Progenitor cell of endocrine pancreas (in vitro differentiated cells): ENCODE data around the gene LHX8. TPM values are rescaled to one million over a fixed set of nuclear protein-coding genes. Genes with fewer than 3 reads are reported as not detected.

Source experiments
- DNase-seq: peaks from one replicate; pipeline ENCODE4 v3.0.0; 2021; ENCODE audit warnings: low spot score; ENCODE audit not compliant: unreplicated experiment
- H3K27ac Mint-ChIP-seq: 2 replicates; pipeline ENCODE4 v1.8.0; 2021; ENCODE audit warnings: mild to moderate bottlenecking, moderate library complexity, mixed read lengths
- H3K27me3 Mint-ChIP-seq: 2 replicates; pipeline ENCODE4 v1.8.0; 2021; ENCODE audit warnings: mixed read lengths
- H3K36me3 Mint-ChIP-seq: 2 replicates; pipeline ENCODE4 v1.8.0; 2022; ENCODE audit warnings: mixed read lengths; ENCODE audit not compliant: insufficient read depth
- H3K4me1 Mint-ChIP-seq: 2 replicates; pipeline ENCODE4 v1.8.0; 2021; ENCODE audit warnings: low read depth, mixed read lengths
- H3K4me3 Mint-ChIP-seq: 2 replicates; pipeline ENCODE4 v1.8.0; 2021; ENCODE audit warnings: low read depth, mild to moderate bottlenecking, moderate library complexity, mixed read lengths
- H3K9me3 Mint-ChIP-seq: 2 replicates; pipeline ENCODE4 v1.8.0; 2021; ENCODE audit warnings: low read depth, mixed read lengths
- total RNA-seq: library from RNA; stranded (reverse); gene quantifications from 2 replicates; pipeline ENCODE4 v1.2.1, GENCODE V29; 2021
- TF ChIP-seq, protein P1 (sequence below): fragments of 200-600 bp; sonication (generic); IDR thresholded peaks from one replicate; pipeline ENCODE4 v1.5.0; 2021; ENCODE audit warnings: antibody characterized with exemption, mild to moderate bottlenecking; ENCODE audit not compliant: unreplicated experiment

LHX8 gene
- total RNA-seq, 1 donor from 2014 or later: not detected

GRCh38 chr1:75159154-75159553 is 25.0 kb downstream of the LHX8 start:
- TF ChIP-seq, protein P1, sequence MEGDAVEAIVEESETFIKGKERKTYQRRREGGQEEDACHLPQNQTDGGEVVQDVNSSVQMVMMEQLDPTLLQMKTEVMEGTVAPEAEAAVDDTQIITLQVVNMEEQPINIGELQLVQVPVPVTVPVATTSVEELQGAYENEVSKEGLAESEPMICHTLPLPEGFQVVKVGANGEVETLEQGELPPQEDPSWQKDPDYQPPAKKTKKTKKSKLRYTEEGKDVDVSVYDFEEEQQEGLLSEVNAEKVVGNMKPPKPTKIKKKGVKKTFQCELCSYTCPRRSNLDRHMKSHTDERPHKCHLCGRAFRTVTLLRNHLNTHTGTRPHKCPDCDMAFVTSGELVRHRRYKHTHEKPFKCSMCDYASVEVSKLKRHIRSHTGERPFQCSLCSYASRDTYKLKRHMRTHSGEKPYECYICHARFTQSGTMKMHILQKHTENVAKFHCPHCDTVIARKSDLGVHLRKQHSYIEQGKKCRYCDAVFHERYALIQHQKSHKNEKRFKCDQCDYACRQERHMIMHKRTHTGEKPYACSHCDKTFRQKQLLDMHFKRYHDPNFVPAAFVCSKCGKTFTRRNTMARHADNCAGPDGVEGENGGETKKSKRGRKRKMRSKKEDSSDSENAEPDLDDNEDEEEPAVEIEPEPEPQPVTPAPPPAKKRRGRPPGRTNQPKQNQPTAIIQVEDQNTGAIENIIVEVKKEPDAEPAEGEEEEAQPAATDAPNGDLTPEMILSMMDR: no peak
- no peaks in the 10 kb centered on the region for H3K36me3 Mint-ChIP-seq

GRCh38 chr1:75165264-75165663 is 31.1 kb downstream of the LHX8 start:
- H3K27ac Mint-ChIP-seq: no peak overlapping the region

More at GRCh38 chr1:75159154-75159553, 25.0 kb downstream of the LHX8 start:
- no peak for DNase-seq
- Mint-ChIP-seq H3K4me1 (no peaks in the 10 kb centered on the region), H3K9me3 (peaks cover 9% of the 10 kb centered on the region), H3K27ac (no peak overlapping the region), H3K4me3 (no peak overlapping the region), H3K27me3 (peaks cover 3% of the 10 kb centered on the region)

DNA sequence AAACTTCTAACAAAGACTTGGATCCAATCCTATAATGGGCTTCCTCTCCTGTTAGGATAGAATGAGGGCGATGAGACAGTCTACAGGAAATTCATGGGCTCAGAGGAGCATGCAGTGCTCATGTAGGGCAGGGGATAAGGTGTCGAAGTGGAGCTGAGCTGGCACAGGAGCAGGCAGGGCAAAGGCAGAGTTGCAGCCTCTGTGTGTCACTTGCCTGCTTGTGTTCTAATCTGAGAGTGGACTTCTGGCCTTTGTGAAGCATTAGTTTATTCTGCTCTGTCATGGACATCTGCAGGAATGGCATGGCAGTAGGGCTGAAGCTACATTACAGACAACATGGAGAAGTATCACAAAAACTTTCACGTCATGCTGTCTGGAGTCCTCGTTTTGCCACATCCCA is 32.6 kb downstream of the LHX8 start:
- no peaks in the 10 kb centered on the region for H3K9me3 Mint-ChIP-seq

More at GRCh38 chr1:75165264-75165663, 31.1 kb downstream of the LHX8 start:
- TF ChIP-seq, protein P1: no peak
- Mint-ChIP-seq H3K27me3 (peaks cover 4% of the 10 kb centered on the region), H3K4me3 (no peak overlapping the region), H3K36me3 (no peaks in the 10 kb centered on the region), H3K4me1 (no peaks in the 10 kb centered on the region), H3K9me3 (no peaks in the 10 kb centered on the region)
- no peak for DNase-seq

DNA sequence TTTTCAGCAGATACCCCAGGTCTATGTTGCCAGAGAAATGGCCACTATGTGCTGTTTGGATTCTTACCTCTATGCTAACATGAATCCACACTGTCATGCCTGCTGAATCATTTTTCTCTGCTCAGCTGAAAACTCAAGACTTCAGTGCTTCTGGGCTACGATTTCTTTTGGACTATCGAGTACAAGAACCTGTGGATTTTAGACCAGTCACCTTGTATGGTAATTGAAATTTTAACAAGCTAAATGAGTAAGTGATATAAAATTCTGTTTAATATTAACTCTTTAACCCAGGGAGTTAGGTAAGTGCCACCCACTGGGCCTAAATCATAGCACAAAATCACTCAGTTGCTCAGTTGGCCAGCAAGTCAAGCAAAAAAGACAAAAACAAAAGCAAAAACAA is 35.8 kb downstream of the LHX8 start:
- TF ChIP-seq, protein P1: no peak
- Mint-ChIP-seq H3K27ac (no peak overlapping the region), H3K4me3 (no peak overlapping the region), H3K9me3 (no peaks in the 10 kb centered on the region), H3K36me3 (no peaks in the 10 kb centered on the region), H3K27me3 (peaks cover 7% of the 10 kb centered on the region), H3K4me1 (no peaks in the 10 kb centered on the region)
- no peak for DNase-seq

More for the DNA sequence above, 32.6 kb downstream of the LHX8 start:
- H3K27me3 Mint-ChIP-seq: peaks cover 4% of the 10 kb centered on the region
- no peak overlapping the region for H3K4me3 Mint-ChIP-seq
- TF ChIP-seq, protein P1: no peak
- H3K27ac Mint-ChIP-seq: no peak overlapping the region
- no peaks in the 10 kb centered on the region for H3K4me1 Mint-ChIP-seq
- no peak for DNase-seq
- H3K36me3 Mint-ChIP-seq: no peaks in the 10 kb centered on the region

GRCh38 chr1:75170981-75171380 is 36.8 kb downstream of the LHX8 start:
- H3K36me3 Mint-ChIP-seq: no peaks in the 10 kb centered on the region
- no peaks in the 10 kb centered on the region for H3K9me3 Mint-ChIP-seq
- TF ChIP-seq, protein P1: no peak
- peaks cover 7% of the 10 kb centered on the region for H3K27me3 Mint-ChIP-seq
- H3K4me1 Mint-ChIP-seq: no peaks in the 10 kb centered on the region
- H3K27ac Mint-ChIP-seq: no peak overlapping the region
- no peak for DNase-seq
- H3K4me3 Mint-ChIP-seq: no peak overlapping the region
